Neutrophil (primary cell): ENCODE results near the gene PDE11A.

Source experiments
- H3K27ac ChIP-seq: fragments of 200-600 bp; sonication (generic); 2 replicates; pipeline ENCODE4 v1.5.1; 2016; ENCODE audit warnings: mild to moderate bottlenecking, moderate library complexity
- H3K27me3 ChIP-seq: fragments of 200-600 bp; sonication (generic); 2 replicates; pipeline ENCODE4 v1.6.0; 2016; ENCODE audit warnings: mild to moderate bottlenecking
- H3K36me3 ChIP-seq: fragments of 200-600 bp; sonication (generic); 2 replicates; pipeline ENCODE4 v1.5.1; 2017
- H3K4me1 ChIP-seq, 2 experiments: fragments of 200-600 bp in 1 of 2; sonication (generic) in 1 of 2; 1 replicate in 1 of 2; 2 replicates in 1 of 2; pipeline versions ENCODE4 v1.5.1 to v1.6.1; 2013 to 2016; ENCODE audit warnings: low read depth in 1 of 2, low read length in 1 of 2, mild to moderate bottlenecking in 1 of 2, moderate library complexity in 1 of 2; ENCODE audit not compliant: control insufficient read depth in 1 of 2, insufficient read depth in 1 of 2
- H3K4me3 ChIP-seq, 2 experiments: fragments of 200-600 bp in 1 of 2; sonication (generic) in 1 of 2; 1 replicate in 1 of 2; 2 replicates in 1 of 2; pipeline ENCODE4 v1.5.1; 2013 to 2016; ENCODE audit warnings: low read depth in 1 of 2, low read length in 1 of 2, mild to moderate bottlenecking in 1 of 2, moderate library complexity in 1 of 2
- H3K9me3 ChIP-seq: fragments of 200-600 bp; sonication (generic); 2 replicates; pipeline ENCODE4 v1.5.1; 2016
- CTCF ChIP-seq: fragments of 200-600 bp; sonication (generic); IDR thresholded peaks from 2 replicates; pipeline ENCODE4 v1.5.1; 2016; ENCODE audit warnings: antibody characterized with exemption

The PDE11A gene

DNA sequence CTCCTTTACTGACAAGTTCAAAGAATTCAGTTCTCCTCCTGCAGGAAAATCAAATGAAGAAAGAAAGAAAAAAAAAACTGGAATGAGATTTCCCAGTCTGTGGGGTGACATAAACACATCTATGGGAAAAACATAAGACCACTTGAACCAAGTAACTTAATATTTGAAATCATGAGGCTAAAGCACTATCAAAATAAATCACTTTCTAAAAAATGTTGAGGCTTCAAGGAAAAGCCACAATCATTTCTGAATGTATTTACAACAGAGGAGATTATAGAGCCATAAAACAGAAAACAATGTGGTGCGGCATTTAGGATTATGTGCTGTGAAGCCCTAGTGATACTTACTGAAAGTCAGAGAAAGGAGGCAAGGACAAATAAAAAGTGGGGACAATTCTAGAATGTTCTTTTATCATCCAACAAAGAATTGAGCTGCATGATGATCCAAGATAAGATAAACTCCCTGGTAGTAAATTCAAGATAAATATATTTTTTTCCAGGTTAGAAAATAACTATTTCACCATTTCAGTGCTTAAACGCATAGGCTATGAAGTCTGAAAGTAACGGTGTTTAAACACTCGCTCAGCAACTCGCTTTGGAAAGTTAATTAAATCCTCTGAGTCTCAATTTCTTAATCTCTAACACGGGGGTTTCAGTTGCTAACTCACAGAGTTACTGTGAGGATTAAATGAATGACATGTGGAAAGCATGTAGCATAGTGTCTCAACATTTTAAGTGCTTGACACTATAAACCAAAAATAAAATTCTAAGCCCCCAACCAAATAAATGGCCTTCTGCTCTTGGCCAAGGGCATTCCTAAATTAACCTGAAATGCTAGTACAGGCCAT is 391.5 kb downstream of the PDE11A start:
- no peaks in the 10 kb centered on the region for H3K9me3 ChIP-seq
- peaks cover 19% of the 10 kb centered on the region for H3K27me3 ChIP-seq
- no peak overlapping the region for H3K27ac ChIP-seq
- no peaks in the 10 kb centered on the region for H3K36me3 ChIP-seq
- H3K4me3 ChIP-seq = no peak overlapping the region
- TF ChIP-seq CTCF = no peak
- H3K4me1 ChIP-seq = no peaks in the 10 kb centered on the region

DNA sequence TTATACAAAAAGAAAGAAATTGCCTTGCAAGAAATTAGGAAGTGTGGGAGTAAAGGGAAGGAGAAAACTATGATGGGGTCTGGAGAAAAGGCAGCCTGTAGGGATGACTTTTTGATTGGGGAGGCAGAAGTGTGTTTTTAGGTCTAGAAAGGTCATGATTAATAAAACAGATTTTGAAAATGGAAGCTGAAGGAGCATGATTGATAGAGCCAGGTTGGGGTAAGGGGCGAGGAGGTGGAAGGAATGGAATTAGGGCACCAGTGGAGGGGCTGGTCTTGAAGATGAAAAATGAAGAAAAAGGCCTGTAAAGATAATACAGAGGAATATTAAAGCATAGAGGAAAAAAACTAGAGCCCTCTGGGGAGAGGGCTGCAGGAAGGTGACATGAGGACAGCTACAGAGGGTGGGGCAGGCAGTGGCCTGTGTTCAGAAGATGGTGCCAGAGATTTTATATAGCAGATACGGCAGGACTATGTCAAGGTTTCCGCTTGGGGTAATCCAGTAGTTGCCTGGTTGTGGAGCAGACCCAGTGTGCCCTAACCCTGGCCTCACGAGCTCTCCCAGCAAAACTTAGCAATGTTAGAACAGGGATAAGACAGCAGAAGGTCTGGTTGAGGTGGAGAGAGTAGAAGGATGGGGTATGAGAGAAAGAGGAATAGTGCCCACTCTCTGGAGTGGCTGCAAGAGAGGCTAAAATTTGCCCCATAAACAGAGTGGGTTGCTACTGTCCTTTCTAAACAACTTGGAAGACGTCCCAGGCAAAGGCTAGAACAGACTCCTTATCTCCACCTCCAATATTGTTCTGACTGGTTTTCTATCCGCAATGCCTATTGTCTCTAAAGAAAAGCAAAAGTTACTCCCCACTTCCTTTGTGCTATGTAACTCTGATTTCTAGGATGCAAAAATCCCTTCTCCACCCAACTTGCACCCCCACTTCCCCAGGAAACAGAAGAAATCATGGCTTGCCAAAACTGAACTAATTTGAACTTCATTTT is 392.7 kb downstream of the PDE11A start:
- H3K4me1 ChIP-seq = no peaks in the 10 kb centered on the region

DNA sequence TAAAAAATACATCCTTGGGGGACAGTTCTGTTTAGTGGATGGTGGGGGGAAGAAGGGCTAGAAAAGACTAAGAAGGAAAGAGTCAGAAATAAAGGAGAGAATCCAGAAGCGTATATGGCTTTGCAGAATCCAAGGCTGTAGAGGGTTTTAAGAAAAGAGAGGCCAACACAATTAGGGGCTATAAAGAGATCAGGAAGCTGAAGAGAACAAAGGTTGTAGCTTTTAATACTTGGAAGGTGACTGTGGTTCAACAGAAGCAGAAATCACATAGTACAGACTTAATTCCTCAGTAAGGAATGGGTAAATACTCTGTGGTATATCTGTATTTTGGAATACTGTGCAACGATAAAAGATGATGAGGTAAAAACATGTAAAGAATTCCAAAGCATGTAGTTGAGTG is 393.6 kb downstream of the PDE11A start:
- TF ChIP-seq CTCF = no peak
- no peak overlapping the region for H3K4me3 ChIP-seq
- no peaks in the 10 kb centered on the region for H3K36me3 ChIP-seq
- peaks cover 29% of the 10 kb centered on the region for H3K27me3 ChIP-seq
- no peaks in the 10 kb centered on the region for H3K9me3 ChIP-seq
- no peaks in the 10 kb centered on the region for H3K4me1 ChIP-seq
- H3K27ac ChIP-seq = no peak overlapping the region

More for the DNA sequence above, 392.7 kb downstream of the PDE11A start:
- Histone ChIP-seq H3K4me3 (no peak overlapping the region), H3K27me3 (peaks cover 29% of the 10 kb centered on the region), H3K9me3 (no peaks in the 10 kb centered on the region), H3K36me3 (no peaks in the 10 kb centered on the region), H3K27ac (no peak overlapping the region)
- TF ChIP-seq CTCF = no peak

- Histone ChIP-seq H3K36me3 (no peaks in the 10 kb centered on the region), H3K27me3 (peaks cover 29% of the 10 kb centered on the region)
These were observed 395.9 kb downstream of the PDE11A start for GRCh38 chr2:177676636-177677035.

More at GRCh38 chr2:177676636-177677035, 395.9 kb downstream of the PDE11A start:
- Histone ChIP-seq H3K4me3 (no peak overlapping the region), H3K9me3 (no peaks in the 10 kb centered on the region), H3K4me1 (no peaks in the 10 kb centered on the region), H3K27ac (no peak overlapping the region)
- TF ChIP-seq CTCF = no peak
